GM12878 (cell line): ENCODE data around the gene ENTPD5. TPM values are rescaled to one million over a fixed set of nuclear protein-coding genes. Genes with fewer than 3 reads are reported as not detected.

Experiments used
- ATAC-seq: fragments of 200-7000 bp; cut with Tn5 transposase; 3 replicates; pipeline ENCODE4 v1.9.1; 2020; ENCODE audit warnings: mild to moderate bottlenecking, moderate library complexity
- BruUV-seq: library from RNA; stranded (reverse); fragments of 400-500 nt; replicated peaks from 2 replicates; lab custom pipeline; 2021; lab: Mats Ljungman, UMichigan
- CTCF ChIA-PET: fragments of 300-600 bp; sonication (Branson Sonifier 250); formaldehyde crosslinking; extraction: SDS; loops from one replicate; lab custom pipeline; 2021; ENCODE audit warnings: inconsistent platforms; lab: Yijun Ruan, JAX
- POLR2A ChIA-PET: fragments of 350-600 bp; formaldehyde crosslinking; extraction: SDS; loops from one replicate; lab custom pipeline; 2021; ENCODE audit warnings: inconsistent platforms; lab: Charles Lee
- RAD21 ChIA-PET: fragments of 300-600 bp; sonication (Branson Sonifier 250); formaldehyde crosslinking; loops from one replicate; lab custom pipeline; 2023; ENCODE audit warnings: antibody characterized with exemption; ENCODE audit not compliant: unreplicated experiment; lab: Charles Lee
- SMC1A ChIA-PET: fragments of 300-600 bp; sonication (Branson Sonifier 250); formaldehyde crosslinking; loops from one replicate; lab custom pipeline; 2023; ENCODE audit not compliant: unreplicated experiment, uncharacterized antibody; lab: Charles Lee
- DNase-seq: peaks from one replicate; pipeline ENCODE4 v3.0.0-alpha.2; 2011; ENCODE audit warnings: low read depth, low spot score
- FAIRE-seq: peaks from 3 replicates; lab custom pipeline; 2011; peaks lifted over from hg19 to GRCh38; lab: Jason Lieb, UNC
- H2AFZ ChIP-seq: 2 replicates; pipeline ENCODE4 v1.6.0; 2011; ENCODE audit warnings: low read depth, low read length, control low read depth; ENCODE audit not compliant: control insufficient read depth
- H3K27ac ChIP-seq: 2 replicates; pipeline ENCODE4 v1.5.1; 2011; ENCODE audit warnings: control low read depth; ENCODE audit not compliant: control insufficient read depth, insufficient read depth
- H3K27me3 ChIP-seq, 2 experiments: replicated peaks in 1 of 2; 2 replicates each; pipeline versions ENCODE4 v1.6.0 to v1.6.1; 2011; ENCODE audit warnings: low read length in 1 of 2; ENCODE audit not compliant: control insufficient read depth in 2 of 2, insufficient read depth in 2 of 2
- H3K36me3 ChIP-seq, 2 experiments: 2 replicates each; pipeline ENCODE4 v1.5.1; 2011; ENCODE audit warnings: low read length in 1 of 2; ENCODE audit not compliant: control insufficient read depth in 2 of 2, insufficient read depth in 2 of 2
- H3K4me1 ChIP-seq: 2 replicates; pipeline ENCODE4 v1.6.1; 2011; ENCODE audit warnings: mild to moderate bottlenecking, low read length, moderate library complexity, mixed read lengths; ENCODE audit not compliant: control insufficient read depth, insufficient read depth
- H3K4me2 ChIP-seq: 2 replicates; pipeline ENCODE4 v1.6.0; 2011; ENCODE audit warnings: control low read depth; ENCODE audit not compliant: control insufficient read depth, insufficient read depth
- H3K4me3 ChIP-seq: fragments of 200-600 bp; sonication (generic); 2 replicates; pipeline ENCODE4 v1.5.1; 2016
- H3K79me2 ChIP-seq: 2 replicates; pipeline ENCODE4 v1.6.0; 2011; ENCODE audit warnings: low read length; ENCODE audit not compliant: control insufficient read depth, insufficient read depth
- H3K9ac ChIP-seq: 2 replicates; pipeline ENCODE4 v1.8.0; 2011; ENCODE audit warnings: low read length, control low read depth, mixed read lengths; ENCODE audit not compliant: control insufficient read depth, insufficient read depth
- H3K9me3 ChIP-seq: replicated peaks from 3 replicates; pipeline ENCODE4 v1.5.1; 2011; ENCODE audit warnings: mild to moderate bottlenecking, low read length; ENCODE audit not compliant: control insufficient read depth, insufficient read depth
- H4K20me1 ChIP-seq: 2 replicates; pipeline ENCODE4 v1.6.0; 2011; ENCODE audit not compliant: control insufficient read depth, insufficient read depth
- CBFB ChIP-seq: IDR thresholded peaks from 2 replicates; pipeline ENCODE4 v1.6.1; 2016; ENCODE audit warnings: antibody characterized with exemption, low read depth
- IKZF2 ChIP-seq, 2 experiments: fragments of 450-650 bp; IDR thresholded peaks; 2 replicates each; pipeline ENCODE4 v1.6.1; 2017; ENCODE audit warnings: mild to moderate bottlenecking in 2 of 2, moderate library complexity in 2 of 2
- KDM1A ChIP-seq: fragments of 200-600 bp; sonication (generic); IDR thresholded peaks from 2 replicates; pipeline ENCODE4 v1.6.1; 2016; ENCODE audit warnings: borderline replicate concordance
- NR2C2 ChIP-seq: IDR thresholded peaks from 2 replicates; pipeline ENCODE4 v1.6.1; 2011; ENCODE audit warnings: borderline replicate concordance, low read depth; ENCODE audit not compliant: control insufficient read depth, insufficient read length
- POLR2AphosphoS5 ChIP-seq: IDR thresholded peaks from 2 replicates; pipeline ENCODE4 v1.6.1; 2011; ENCODE audit warnings: mild to moderate bottlenecking, low read length, inconsistent platforms
- RELA ChIP-seq: fragments of 450-650 bp; IDR thresholded peaks from 2 replicates; pipeline ENCODE4 v1.8.0; 2014; ENCODE audit warnings: borderline replicate concordance; ENCODE audit not compliant: partially characterized antibody
- TCF12 ChIP-seq: IDR thresholded peaks from 2 replicates; pipeline ENCODE4 v1.6.1; 2011; ENCODE audit warnings: low read depth, mild to moderate bottlenecking, low read length
- ZNF24 ChIP-seq: fragments of 450-650 bp; IDR thresholded peaks from 2 replicates; pipeline ENCODE4 v1.6.1; 2017; ENCODE audit warnings: antibody characterized with exemption, mild to moderate bottlenecking
- ZNF622 ChIP-seq: fragments of 450-650 bp; IDR thresholded peaks from 2 replicates; pipeline ENCODE4 v1.6.1; 2017; ENCODE audit warnings: mild to moderate bottlenecking, inconsistent platforms
- in situ Hi-C: fragments of 300-500 bp; cut with MboI; formaldehyde crosslinking; loops from 9 replicates; pipeline ENCODE4 v1.14.3; 2018; ENCODE audit warnings: mixed read lengths
- intact Hi-C: fragments of 100-400 bp; cut with micrococcal nuclease; formaldehyde crosslinking; loops from one replicate; pipeline ENCODE4 v1.14.2; 2022; ENCODE audit not compliant: unreplicated experiment
- polyA plus RNA-seq, 11 experiments: library from polyadenylated mRNA; depleted of rRNA in 4 of 11; unstranded in 6 of 11; stranded (reverse) in 5 of 11; fragments of >200 nt; fragmentation: Nextera tagmentation in 4 of 11; fragmentation: Illumina TruSeq in 1 of 11; extraction: Ambion mirVana in 4 of 11; extraction: Trizol in 1 of 11; gene quantifications; 1 replicate in 1 of 11; 2 replicates in 10 of 11; pipeline versions ENCODE4 v1.2.1 to v1.2.3, GENCODE V29; 2011 to 2016; ENCODE audit warnings: inconsistent platforms in 2 of 11, missing spikeins in 2 of 11, low read depth in 1 of 11
- total RNA-seq, 4 experiments: library from RNA; depleted of rRNA in 3 of 4; stranded (reverse); fragments of >200 nt in 3 of 4; fragmentation: Illumina TruSeq in 1 of 4; extraction: Trizol in 1 of 4; gene quantifications; 2 replicates each; pipeline versions ENCODE4 v1.2.1 to v1.2.3, GENCODE V29; 2013 to 2021
- TF ChIP-seq, protein P1 (sequence below): IDR thresholded peaks from 2 replicates; pipeline ENCODE4 v1.6.1; 2012; ENCODE audit warnings: low read depth, low read length, improper control_type of control experiment
- TF ChIP-seq, protein P2 (sequence below): IDR thresholded peaks from 2 replicates; pipeline ENCODE4 v1.6.1; 2011; ENCODE audit warnings: low read depth, low read length, improper control_type of control experiment, borderline replicate concordance
- TF ChIP-seq, protein P3 (sequence below): fragments of 450-650 bp; IDR thresholded peaks from 2 replicates; pipeline ENCODE4 v1.6.1; 2016; ENCODE audit warnings: mild to moderate bottlenecking
- TF ChIP-seq, protein P4 (sequence below): fragments of 150-350 bp; IDR thresholded peaks from 2 replicates; pipeline ENCODE4 v1.6.1; 2016; ENCODE audit warnings: low read depth, low read length
- TF ChIP-seq, protein P5 (sequence below): IDR thresholded peaks from 2 replicates; pipeline ENCODE4 v1.6.1; 2012; ENCODE audit warnings: low read depth, low read length, improper control_type of control experiment

ENTPD5 gene
- total and polyA plus RNA-seq, 10 of the 15 experiments (the other 5 are each of a cell fraction or from before 2014, with no cell fraction given) = 2.4 to 9.9 (median 7.6) TPM

DNA sequence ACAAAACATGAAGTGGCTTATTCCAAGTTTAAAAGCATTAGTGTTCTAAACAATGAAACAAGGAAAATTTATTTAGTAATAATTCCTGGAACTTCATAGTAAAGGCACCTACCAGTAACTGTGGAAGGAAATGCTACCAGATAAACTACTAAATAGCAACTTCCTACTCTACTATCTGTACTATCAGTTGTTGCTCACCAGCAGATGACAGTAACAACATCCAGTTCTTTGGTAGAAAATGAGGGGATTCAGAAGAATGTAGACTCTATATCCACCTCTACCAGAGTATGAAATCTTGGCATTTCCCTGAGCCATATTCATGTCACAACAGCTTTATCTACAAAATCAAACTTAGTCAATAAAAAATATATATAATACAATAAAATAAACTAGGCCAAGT, 3.1 kb downstream of the ENTPD5 start:
- in situ Hi-C loops (no loop called here), intact Hi-C loops (no loop called here)
- Histone ChIP-seq H3K79me2 (no peaks in the 10 kb centered on the region; the same call in 1 of the 2 replicates), H3K4me2 (no peak overlapping the region), H3K4me3 (no peak overlapping the region), H3K4me1 (no peaks in the 10 kb centered on the region), H3K27ac (no peak overlapping the region), H3K9me3 (no peaks in the 10 kb centered on the region), H3K9ac (no peak overlapping the region), H3K36me3 (no peaks in the 10 kb centered on the region), H3K27me3 (no peaks in the 10 kb centered on the region), H4K20me1 (no peaks in the 10 kb centered on the region), H2AFZ (no peak overlapping the region)
- POLR2A ChIA-PET = no interaction called here
- no peak for FAIRE-seq
- RAD21 ChIA-PET = no interaction called here
- no TSS peak for BruUV-seq
- DNase-seq = no peak
- TF ChIP-seq ZNF24 (no peak), POLR2AphosphoS5 (no peak), CBFB (no peak), IKZF2 (IDR thresholded peaks at IDR 0.05) (no peak), NR2C2 (no peak), ZNF622 (no peak), RELA (no peak), TCF12 (no peak), KDM1A (no peak)
- TF ChIP-seq, protein P1, sequence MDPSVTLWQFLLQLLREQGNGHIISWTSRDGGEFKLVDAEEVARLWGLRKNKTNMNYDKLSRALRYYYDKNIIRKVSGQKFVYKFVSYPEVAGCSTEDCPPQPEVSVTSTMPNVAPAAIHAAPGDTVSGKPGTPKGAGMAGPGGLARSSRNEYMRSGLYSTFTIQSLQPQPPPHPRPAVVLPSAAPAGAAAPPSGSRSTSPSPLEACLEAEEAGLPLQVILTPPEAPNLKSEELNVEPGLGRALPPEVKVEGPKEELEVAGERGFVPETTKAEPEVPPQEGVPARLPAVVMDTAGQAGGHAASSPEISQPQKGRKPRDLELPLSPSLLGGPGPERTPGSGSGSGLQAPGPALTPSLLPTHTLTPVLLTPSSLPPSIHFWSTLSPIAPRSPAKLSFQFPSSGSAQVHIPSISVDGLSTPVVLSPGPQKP = no peak
- TF ChIP-seq, protein P2, sequence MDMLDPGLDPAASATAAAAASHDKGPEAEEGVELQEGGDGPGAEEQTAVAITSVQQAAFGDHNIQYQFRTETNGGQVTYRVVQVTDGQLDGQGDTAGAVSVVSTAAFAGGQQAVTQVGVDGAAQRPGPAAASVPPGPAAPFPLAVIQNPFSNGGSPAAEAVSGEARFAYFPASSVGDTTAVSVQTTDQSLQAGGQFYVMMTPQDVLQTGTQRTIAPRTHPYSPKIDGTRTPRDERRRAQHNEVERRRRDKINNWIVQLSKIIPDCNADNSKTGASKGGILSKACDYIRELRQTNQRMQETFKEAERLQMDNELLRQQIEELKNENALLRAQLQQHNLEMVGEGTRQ = no peak
- TF ChIP-seq, protein P3, sequence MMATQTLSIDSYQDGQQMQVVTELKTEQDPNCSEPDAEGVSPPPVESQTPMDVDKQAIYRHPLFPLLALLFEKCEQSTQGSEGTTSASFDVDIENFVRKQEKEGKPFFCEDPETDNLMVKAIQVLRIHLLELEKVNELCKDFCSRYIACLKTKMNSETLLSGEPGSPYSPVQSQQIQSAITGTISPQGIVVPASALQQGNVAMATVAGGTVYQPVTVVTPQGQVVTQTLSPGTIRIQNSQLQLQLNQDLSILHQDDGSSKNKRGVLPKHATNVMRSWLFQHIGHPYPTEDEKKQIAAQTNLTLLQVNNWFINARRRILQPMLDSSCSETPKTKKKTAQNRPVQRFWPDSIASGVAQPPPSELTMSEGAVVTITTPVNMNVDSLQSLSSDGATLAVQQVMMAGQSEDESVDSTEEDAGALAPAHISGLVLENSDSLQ = no peak
- TF ChIP-seq, protein P4, sequence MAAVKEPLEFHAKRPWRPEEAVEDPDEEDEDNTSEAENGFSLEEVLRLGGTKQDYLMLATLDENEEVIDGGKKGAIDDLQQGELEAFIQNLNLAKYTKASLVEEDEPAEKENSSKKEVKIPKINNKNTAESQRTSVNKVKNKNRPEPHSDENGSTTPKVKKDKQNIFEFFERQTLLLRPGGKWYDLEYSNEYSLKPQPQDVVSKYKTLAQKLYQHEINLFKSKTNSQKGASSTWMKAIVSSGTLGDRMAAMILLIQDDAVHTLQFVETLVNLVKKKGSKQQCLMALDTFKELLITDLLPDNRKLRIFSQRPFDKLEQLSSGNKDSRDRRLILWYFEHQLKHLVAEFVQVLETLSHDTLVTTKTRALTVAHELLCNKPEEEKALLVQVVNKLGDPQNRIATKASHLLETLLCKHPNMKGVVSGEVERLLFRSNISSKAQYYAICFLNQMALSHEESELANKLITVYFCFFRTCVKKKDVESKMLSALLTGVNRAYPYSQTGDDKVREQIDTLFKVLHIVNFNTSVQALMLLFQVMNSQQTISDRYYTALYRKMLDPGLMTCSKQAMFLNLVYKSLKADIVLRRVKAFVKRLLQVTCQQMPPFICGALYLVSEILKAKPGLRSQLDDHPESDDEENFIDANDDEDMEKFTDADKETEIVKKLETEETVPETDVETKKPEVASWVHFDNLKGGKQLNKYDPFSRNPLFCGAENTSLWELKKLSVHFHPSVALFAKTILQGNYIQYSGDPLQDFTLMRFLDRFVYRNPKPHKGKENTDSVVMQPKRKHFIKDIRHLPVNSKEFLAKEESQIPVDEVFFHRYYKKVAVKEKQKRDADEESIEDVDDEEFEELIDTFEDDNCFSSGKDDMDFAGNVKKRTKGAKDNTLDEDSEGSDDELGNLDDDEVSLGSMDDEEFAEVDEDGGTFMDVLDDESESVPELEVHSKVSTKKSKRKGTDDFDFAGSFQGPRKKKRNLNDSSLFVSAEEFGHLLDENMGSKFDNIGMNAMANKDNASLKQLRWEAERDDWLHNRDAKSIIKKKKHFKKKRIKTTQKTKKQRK = no peak
- TF ChIP-seq, protein P5, sequence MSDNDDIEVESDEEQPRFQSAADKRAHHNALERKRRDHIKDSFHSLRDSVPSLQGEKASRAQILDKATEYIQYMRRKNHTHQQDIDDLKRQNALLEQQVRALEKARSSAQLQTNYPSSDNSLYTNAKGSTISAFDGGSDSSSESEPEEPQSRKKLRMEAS = no peak
- CTCF ChIA-PET = interaction anchor here (1.6 kb wide), 1 partner anchor 12 kb away, joined by 4 read pairs; no protein-coding TSS in a partner anchor
- SMC1A ChIA-PET = no interaction called here
- no peak for ATAC-seq
